Left cardiac atrium (tissue), 4 donors: ENCODE measurements around the gene EPB41L2. TPM values are rescaled to one million over a fixed set of nuclear protein-coding genes. Genes with fewer than 3 reads are reported as not detected.
A peak's percentile ranks its signal among the peaks of the same experiment; 100 is the strongest.

ENCODE experiments used
- ATAC-seq, 2 donors: fragments of 200-7000 bp; cut with Tn5 transposase; one replicate each; pipeline ENCODE4 v1.9.1; 2020; ENCODE audit warnings: mild to moderate bottlenecking in 2 of 2, moderate library complexity in 2 of 2
- DNase-seq: peaks from one replicate; pipeline ENCODE4 v3.0.0-alpha.2; 2020
- intact Hi-C, 2 donors: fragments of 100-400 bp; cut with DNase I; formaldehyde crosslinking; loops; one replicate each; pipeline versions ENCODE4 v1.14.1 to v1.15.1; 2022 to 2023
- total RNA-seq, 2 donors: library from RNA; stranded (reverse); fragmentation: NEBNext Ultra II Directional; extraction: Animal tissue kit (Norgen Biotek cat#: 25700); gene quantifications; one replicate each; pipeline ENCODE4 v1.2.1, GENCODE V29; 2021
- donor health status: DM: no; HTN: yes; CAD: no.
- donor health status: DM: no; HTN: yes; CAD: no; lungs with severe emphysema.
- donor health status: DM: yes; HTN: yes; CAD: no.
- donor health status: Dilated cardiomyopathy.

EPB41L2 gene
- total RNA-seq, 2 donors from 2014 or later: 83.3 to 130 TPM

- intact Hi-C loops: no loop called here
- DNase-seq (no peak), ATAC-seq (peak in 1 of 2 donors; percentile 23)
Measured at GRCh38 chr6:130838250-130838860, 224.7 kb downstream of the EPB41L2 start.

DNA sequence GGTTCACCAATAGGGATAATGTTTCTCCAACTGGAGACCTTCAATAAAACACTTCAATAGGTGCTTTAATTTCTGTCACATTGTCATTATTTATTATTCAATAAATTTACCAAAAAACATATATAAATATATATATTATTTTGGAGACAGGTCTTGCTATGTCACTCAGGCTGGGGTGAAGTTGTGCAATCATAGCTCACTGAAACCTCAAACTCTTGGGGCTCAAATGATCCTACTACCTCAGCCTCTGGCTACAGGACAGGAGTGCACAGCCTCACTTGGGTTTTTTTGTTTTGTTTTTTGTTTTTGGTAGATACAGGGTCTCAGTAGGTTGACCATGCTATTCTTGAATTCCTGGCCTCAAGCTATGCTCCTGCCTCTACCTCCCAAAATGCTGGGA is 226.0 kb downstream of the EPB41L2 start:
- intact Hi-C loops: no loop called here
- no peak for DNase-seq
- no peak for ATAC-seq

GRCh38 chr6:130836055-130836640 is 226.9 kb downstream of the EPB41L2 start:
- DNase-seq (no peak), ATAC-seq (no peak)
- intact Hi-C loops: no loop called here

GRCh38 chr6:130834482-130835251 is 228.4 kb downstream of the EPB41L2 start:
- no peak for ATAC-seq
- intact Hi-C loops: no loop called here

DNA sequence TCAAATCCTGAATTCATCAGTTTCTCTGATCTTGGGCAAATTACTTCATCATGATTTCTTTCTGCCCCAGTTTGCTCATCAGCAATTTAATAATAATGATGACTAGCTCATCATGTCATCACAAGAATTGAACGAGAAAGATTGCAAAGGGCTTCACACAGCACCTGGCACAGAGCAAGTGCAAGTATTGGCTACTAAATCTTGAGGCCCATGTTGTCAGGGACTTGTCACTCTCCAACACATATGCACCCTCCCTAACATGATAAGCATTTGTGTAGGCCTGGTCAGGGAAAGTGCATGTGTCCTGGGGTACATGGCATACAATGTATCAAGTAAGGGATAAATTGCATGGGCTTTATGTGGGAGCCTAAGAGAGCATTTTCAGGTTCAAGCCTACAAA is 229.5 kb downstream of the EPB41L2 start:
- intact Hi-C loops: no loop called here
- ATAC-seq (no peak), DNase-seq (no peak)

More at GRCh38 chr6:130834482-130835251, 228.4 kb downstream of the EPB41L2 start:
- DNase-seq: no peak

GRCh38 chr6:130831607-130832006 is 231.4 kb downstream of the EPB41L2 start:
- no peak for ATAC-seq
- no peak for DNase-seq
- intact Hi-C loops: no loop called here

GRCh38 chr6:130829333-130829910 is 233.6 kb downstream of the EPB41L2 start:
- intact Hi-C loops: no loop called here
- ATAC-seq: no peak
- no peak for DNase-seq

DNA sequence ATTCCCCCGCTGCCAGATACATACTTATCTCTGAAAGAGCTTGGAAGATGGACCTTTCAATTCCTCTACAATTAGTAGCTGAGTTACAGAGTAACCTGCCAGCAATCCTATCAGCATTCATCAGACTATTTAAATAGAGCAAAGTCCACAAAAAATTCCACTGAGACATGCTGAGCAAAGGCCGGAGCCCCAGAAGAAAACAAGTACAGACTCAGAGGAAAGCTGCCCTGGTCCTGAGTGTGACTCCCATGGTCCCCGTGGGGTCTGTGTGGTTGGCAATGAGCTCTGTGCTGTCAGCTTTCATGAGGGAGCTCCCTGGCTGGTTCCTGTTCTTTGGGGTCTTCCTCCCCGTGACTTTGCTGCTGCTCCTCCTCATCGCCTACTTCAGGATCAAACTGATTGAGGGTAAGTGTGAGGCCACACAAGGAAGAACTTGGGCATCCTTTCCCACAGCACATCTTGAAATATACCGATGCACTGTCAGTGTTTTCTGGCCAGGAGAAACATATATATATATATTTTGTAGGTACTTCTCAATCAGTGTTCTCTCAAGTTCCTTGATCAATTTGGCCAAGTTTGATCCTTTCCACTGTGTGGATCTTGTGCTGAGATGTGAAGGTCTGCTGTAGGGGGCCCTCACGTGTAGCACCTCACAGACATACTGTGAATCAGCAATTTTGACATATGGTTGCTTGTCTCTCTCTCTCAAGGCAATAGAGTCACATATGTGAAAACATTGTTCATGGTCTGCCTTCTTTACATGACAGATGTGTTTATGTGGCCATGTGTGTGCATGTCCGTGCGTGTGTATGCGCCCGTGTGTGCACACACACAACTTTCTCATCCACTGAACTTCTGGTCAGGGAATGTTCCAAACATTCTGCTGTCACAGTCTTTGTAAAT is 235.5 kb downstream of the EPB41L2 start, which contains the start of gene SMLR1:
Gene SMLR1, plus strand, starts transcription at position 160 of the 903 bp plus-strand sequence. Its CDS starts 8 bp downstream, at position 168.
- intact Hi-C loops: no loop called here
- DNase-seq (no peak), ATAC-seq (no peak)

- ATAC-seq: no peak
- no peak for DNase-seq
- intact Hi-C loops: no loop called here
Measured at GRCh38 chr6:130826442-130827246, 236.4 kb downstream of the EPB41L2 start.

DNA sequence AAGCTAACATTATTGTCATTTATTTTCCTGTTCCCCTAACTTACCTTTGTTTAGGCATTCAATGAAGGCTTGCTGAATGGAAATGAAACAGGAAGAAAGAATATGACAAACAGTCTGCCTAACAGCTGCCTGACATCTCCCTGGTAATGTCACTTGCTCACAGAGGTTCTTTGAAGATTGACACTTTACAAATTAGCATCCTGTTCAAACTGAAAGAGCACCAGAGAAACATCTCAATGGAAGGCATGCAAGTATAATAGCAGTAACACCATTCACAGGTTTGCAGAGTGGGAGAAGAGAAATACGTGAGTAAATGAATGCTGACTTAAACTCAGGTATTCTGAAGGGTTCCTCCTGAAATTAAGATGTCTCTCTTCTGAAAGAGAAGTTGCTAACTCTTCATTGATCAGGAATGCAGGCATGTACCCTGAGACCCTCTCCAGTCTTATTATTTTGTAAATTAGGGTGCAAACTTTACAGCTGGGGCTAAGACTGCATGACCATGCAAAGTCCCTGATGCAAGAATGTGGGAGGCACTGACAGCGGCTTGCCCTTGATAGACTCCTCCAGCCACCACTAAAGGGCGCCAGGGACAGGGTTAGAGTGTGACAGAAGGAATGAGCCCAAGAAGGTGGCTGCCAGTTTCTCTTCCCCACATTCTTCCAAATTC is 237.1 kb downstream of the EPB41L2 start:
- DNase-seq (no peak), ATAC-seq (no peak)
- intact Hi-C loops: no loop called here

DNA sequence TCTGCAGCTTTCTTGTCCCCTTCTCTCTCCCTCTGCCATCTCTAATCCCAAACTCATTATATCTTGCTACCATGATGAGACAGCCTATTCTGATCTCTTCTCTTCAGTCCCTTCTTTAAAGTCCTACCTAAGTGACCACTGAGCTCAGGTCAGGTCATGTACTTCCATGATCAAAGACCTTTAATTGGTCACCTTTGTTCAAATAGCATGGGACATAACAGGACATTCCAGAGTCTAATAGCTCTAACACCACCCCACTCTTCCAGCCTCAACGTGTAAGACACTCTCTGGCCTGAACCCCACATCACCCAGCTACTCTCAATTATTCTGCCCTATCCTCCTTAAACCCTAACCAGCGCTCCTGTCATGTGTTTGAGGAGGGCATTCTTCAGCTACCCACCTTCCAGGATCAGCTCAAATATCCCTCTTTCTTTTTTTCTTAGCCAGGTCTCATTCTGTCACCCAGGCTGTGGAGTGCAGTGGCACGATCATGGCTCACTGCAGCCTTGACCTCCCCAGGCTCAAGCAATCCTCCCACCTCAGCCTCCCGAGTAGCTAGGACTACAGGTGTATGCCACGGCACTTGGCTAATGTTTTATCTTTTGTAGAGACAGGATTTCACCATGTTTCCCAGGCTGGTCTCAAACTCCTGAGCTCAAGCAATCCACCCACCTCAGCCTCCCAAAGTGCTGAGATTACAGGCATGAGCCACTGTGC is 237.9 kb downstream of the EPB41L2 start:
- ATAC-seq (no peak), DNase-seq (no peak)
- intact Hi-C loops: no loop called here

GRCh38 chr6:130822736-130823135 is 240.3 kb downstream of the EPB41L2 start:
- DNase-seq (no peak), ATAC-seq (no peak)
- intact Hi-C loops: no loop called here

DNA sequence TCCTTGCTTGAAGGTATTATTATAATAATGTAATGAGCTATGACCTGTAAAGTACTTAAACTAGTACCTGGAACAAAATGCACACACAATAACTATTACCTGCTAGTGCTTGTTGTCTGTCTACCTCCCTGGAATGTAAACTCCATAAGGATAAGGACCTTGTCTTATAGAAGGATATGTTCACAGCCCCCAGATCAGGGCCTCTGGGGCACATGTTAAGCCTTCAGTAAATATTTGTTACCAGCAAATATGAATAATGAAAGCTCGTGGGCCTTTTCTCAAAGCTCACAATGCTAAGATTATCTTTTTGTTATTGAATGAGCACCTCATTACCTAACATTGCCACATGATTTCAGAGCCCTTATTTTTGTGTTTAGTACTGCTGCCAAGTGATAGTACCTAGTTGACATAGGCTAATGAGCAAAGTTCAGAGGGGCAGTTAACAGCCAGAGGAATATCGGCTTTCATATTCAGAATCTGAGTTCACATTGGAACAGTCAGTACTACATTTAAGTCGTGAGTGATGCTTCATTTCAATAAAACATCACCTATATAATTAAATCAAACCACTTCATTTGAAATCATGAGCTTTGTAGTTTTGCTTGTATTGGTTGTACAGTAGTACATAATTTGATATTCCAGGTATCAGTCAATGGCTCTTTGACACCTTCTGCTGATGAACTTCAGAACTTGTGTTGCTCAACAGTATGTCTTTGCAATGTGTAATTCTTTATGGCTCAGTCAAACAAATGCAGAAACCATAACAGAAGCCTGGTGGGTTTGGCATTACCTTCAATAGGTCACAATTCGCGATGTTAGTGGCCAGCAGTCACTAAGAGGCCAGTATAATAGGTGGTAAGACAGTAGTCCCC is 247.6 kb downstream of the EPB41L2 start:
- ATAC-seq (no peak), DNase-seq (no peak)
- intact Hi-C loops: no loop called here

DNA sequence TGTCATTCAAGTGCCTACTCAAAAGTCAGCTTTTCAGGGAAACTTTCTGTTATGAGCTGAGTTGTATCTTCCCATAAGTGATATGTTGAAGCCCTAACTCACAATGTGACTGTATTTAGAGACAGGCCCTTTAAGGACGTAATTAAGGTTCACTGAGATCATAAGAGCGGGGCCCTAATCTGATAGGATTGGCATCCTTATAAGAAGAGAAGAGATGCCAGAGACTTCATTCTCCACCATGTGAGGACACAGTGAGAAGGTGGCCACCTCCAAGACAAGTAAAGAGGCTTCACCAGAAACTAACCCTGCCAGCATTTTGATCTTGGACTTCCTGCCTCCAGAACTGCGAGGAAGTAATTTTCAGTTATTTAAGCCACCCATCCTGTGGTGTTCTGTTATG is 248.5 kb downstream of the EPB41L2 start:
- DNase-seq (no peak), ATAC-seq (no peak)
- intact Hi-C loops: no loop called here

DNA sequence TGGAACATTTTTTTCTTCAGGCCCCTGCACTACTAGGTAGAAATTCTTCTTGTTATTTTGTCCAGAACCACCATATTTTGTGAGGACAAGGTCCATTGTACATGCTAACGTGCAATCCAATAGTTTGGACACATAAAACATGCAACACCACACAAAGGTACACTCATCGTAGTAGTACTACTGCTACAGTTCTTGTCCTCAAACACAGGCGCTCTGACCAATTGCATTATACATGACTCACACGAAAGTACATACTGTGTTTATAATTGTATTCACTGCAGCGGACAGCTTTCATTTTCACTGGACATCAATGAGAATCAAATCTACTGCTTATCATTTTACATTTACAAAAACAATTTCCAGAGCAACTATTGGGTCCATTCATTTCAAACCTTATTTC is 251.1 kb downstream of the EPB41L2 start:
- DNase-seq: no peak
- intact Hi-C loops: no loop called here
- no peak for ATAC-seq
